ENCODE data around the gene CALML3.

Gene CALML3

DNA sequence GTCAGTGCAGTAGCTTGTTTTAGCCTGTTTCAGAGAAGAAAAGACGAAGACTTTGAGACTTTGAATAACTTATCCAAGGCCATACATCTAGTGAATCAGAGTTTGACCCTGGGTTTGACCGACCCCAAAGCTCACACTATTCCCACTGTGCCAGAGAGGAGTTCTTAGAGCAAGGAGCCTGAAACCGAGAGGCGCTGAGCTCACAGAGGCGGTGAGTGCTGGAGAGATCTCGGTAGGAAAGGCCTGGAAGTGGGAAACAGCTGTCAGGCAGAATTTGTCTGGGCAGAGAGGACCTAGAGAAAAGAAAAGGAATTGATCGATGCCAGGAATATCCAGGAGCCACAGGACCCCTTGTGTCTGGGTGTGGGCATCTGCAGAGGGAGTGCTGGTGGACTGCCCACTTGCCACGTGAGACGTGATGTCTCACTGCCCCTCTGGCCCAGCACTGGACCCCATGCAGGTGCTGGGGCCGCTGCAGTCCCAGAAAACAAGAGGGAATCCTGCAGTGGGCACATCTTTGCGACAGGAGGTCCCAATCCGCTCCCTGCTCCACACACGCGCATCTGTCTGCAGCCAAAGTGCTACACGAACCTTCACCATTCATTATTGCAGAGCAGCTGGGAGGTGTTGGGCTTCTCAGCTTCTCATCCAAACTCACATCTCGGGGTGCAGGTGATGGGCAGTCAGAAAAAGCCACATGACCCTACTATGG, 6.2 kb downstream of the CALML3 start:
- Histone ChIP-seq H3K4me3 (ENCODE audit: low read depth, low read length, poor library complexity, severe bottlenecking) (no peak overlapping the region), H3K27ac (ENCODE audit: low read depth, low read length, poor library complexity, severe bottlenecking) (no peak overlapping the region), H2AFZ (ENCODE audit: low read length) (no peak overlapping the region), H4K20me1 (ENCODE audit: insufficient read depth, low read length) (no peaks in the 10 kb centered on the region), H3K9me2 (ENCODE audit: low read depth, low read length) (no peaks in the 10 kb centered on the region), H3F3A (ENCODE audit: insufficient read depth, low read length) (no peaks in the 10 kb centered on the region), H3K79me2 (ENCODE audit: insufficient read depth, low read length) (no peaks in the 10 kb centered on the region), H3K9me3 (ENCODE audit: low read length) (no peaks in the 10 kb centered on the region), H3K9ac (ENCODE audit: low read length) (no peak overlapping the region), H3K27me3 (ENCODE audit: insufficient read depth, low read length) (peaks cover 4% of the 10 kb centered on the region; the same call in 1 of the 2 replicates), H3K36me3 (ENCODE audit: insufficient read depth, low read length) (no peaks in the 10 kb centered on the region), H3K4me1 (ENCODE audit: insufficient read depth, low read length, severe bottlenecking) (no peaks in the 10 kb centered on the region), H3K4me2 (ENCODE audit: low read length) (no peak overlapping the region)
- no peak for TF ChIP-seq EZH2 (IDR thresholded peaks at IDR 0.05; ENCODE audit: borderline replicate concordance, low read length)
- TF ChIP-seq, protein P1, sequence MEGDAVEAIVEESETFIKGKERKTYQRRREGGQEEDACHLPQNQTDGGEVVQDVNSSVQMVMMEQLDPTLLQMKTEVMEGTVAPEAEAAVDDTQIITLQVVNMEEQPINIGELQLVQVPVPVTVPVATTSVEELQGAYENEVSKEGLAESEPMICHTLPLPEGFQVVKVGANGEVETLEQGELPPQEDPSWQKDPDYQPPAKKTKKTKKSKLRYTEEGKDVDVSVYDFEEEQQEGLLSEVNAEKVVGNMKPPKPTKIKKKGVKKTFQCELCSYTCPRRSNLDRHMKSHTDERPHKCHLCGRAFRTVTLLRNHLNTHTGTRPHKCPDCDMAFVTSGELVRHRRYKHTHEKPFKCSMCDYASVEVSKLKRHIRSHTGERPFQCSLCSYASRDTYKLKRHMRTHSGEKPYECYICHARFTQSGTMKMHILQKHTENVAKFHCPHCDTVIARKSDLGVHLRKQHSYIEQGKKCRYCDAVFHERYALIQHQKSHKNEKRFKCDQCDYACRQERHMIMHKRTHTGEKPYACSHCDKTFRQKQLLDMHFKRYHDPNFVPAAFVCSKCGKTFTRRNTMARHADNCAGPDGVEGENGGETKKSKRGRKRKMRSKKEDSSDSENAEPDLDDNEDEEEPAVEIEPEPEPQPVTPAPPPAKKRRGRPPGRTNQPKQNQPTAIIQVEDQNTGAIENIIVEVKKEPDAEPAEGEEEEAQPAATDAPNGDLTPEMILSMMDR (IDR thresholded peaks at IDR 0.05; ENCODE audit: low read length) = no peak

DNA sequence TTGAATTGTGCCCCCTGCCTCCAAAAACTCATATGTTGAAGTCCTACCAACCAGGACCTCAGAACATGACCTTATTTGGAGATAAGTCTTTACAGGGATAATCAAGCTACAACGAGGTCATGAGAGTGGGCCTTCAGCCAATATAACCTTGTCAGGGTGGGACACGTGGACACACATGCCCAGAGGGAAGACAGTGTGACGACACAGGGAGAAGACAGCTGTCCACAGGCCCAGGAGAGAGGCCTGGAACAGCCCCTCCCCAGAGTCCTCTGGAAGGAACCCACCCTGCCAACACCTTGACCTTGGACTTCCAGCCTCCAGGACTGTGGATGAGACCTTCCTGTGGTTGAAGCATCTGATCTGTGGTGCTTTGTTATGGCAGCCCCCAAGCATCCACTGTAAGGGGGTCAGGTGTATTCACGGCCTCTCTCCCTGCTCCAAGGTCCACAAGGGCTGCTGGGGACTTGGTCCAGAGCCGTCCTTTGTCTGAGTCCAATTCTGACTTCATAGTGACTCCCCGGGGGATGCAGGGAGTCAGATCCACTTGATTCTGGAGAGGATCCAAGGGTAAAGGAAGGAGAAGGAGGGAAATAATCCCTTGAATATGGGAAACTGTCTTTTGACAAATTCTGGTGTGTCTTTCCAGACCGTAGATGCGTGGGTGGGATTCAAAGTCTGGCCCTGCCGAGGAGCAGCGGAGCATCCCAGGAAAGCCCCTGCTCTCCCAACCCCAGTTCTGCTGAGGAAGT, 7.0 kb downstream of the CALML3 start:
- no peak overlapping the region for H2AFZ ChIP-seq (ENCODE audit: low read length)
- H3K4me1 ChIP-seq (ENCODE audit: insufficient read depth, low read length, severe bottlenecking) = no peaks in the 10 kb centered on the region
- H3K9me2 ChIP-seq (ENCODE audit: low read depth, low read length) = no peaks in the 10 kb centered on the region
- TF ChIP-seq EZH2 (IDR thresholded peaks at IDR 0.05; ENCODE audit: borderline replicate concordance, low read length) = no peak
- TF ChIP-seq, protein P1 (IDR thresholded peaks at IDR 0.05; ENCODE audit: low read length) = no peak
- no peaks in the 10 kb centered on the region for H3K9me3 ChIP-seq (ENCODE audit: low read length)
- no peaks in the 10 kb centered on the region for H3K36me3 ChIP-seq (ENCODE audit: insufficient read depth, low read length)
- H3K9ac ChIP-seq (ENCODE audit: low read length) = no peak overlapping the region
- H3K79me2 ChIP-seq (ENCODE audit: insufficient read depth, low read length) = no peaks in the 10 kb centered on the region
- no peaks in the 10 kb centered on the region for H4K20me1 ChIP-seq (ENCODE audit: insufficient read depth, low read length)
- H3K27me3 ChIP-seq (ENCODE audit: insufficient read depth, low read length) = peaks cover 4% of the 10 kb centered on the region; the same call in 1 of the 2 replicates
- H3K4me2 ChIP-seq (ENCODE audit: low read length) = no peak overlapping the region
- H3K27ac ChIP-seq (ENCODE audit: low read depth, low read length, poor library complexity, severe bottlenecking) = no peak overlapping the region
- no peaks in the 10 kb centered on the region for H3F3A ChIP-seq (ENCODE audit: insufficient read depth, low read length)
- no peak overlapping the region for H3K4me3 ChIP-seq (ENCODE audit: low read depth, low read length, poor library complexity, severe bottlenecking)

DNA sequence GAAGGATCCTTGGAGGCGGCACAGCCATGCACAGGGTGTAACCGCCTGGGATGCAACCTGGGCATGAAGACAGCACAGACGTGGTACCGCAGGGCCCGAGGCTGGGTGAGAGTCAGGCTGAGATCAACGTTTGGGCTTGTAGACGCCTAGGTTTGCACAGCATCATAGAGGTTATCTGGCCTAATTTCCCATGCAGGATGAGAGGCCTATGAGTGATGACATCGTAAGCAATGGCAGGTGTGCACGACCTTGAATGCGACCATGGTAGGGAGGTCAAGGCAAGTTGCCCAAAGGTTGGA, 7.5 kb downstream of the CALML3 start:
- Histone ChIP-seq H3K4me3 (ENCODE audit: low read depth, low read length, poor library complexity, severe bottlenecking) (no peak overlapping the region), H3K9ac (ENCODE audit: low read length) (no peak overlapping the region), H3K27ac (ENCODE audit: low read depth, low read length, poor library complexity, severe bottlenecking) (no peak overlapping the region), H3K9me3 (ENCODE audit: low read length) (no peaks in the 10 kb centered on the region), H3F3A (ENCODE audit: insufficient read depth, low read length) (no peaks in the 10 kb centered on the region), H3K4me2 (ENCODE audit: low read length) (no peak overlapping the region), H4K20me1 (ENCODE audit: insufficient read depth, low read length) (no peaks in the 10 kb centered on the region), H2AFZ (ENCODE audit: low read length) (no peak overlapping the region), H3K27me3 (ENCODE audit: insufficient read depth, low read length) (peaks cover 4% of the 10 kb centered on the region; the same call in 1 of the 2 replicates), H3K9me2 (ENCODE audit: low read depth, low read length) (no peaks in the 10 kb centered on the region), H3K4me1 (ENCODE audit: insufficient read depth, low read length, severe bottlenecking) (no peaks in the 10 kb centered on the region), H3K79me2 (ENCODE audit: insufficient read depth, low read length) (no peaks in the 10 kb centered on the region), H3K36me3 (ENCODE audit: insufficient read depth, low read length) (no peaks in the 10 kb centered on the region)
- TF ChIP-seq EZH2 (IDR thresholded peaks at IDR 0.05; ENCODE audit: borderline replicate concordance, low read length) = no peak
- TF ChIP-seq, protein P1 (IDR thresholded peaks at IDR 0.05; ENCODE audit: low read length) = no peak

Data from OCI-LY1 (cell line).